Measurements from ENCODE around the gene GGA1.
"Not testable (repeated sequence)": the region's sequence is repeated elsewhere in the genome, so short reads cannot be mapped to it uniquely, and the experiment has no call there.

GGA1 gene

GRCh38 chr22:37609240-37610152, 862 bp downstream of the GGA1 start:
- DNase-seq (ENCODE audit: low spot score), result no peak

GRCh38 chr22:37610153-37610475, 1.5 kb downstream of the GGA1 start:
- DNase-seq (ENCODE audit: low spot score), result not testable (repeated sequence)

- no peak for DNase-seq (ENCODE audit: low spot score)
Measured at GRCh38 chr22:37610480-37611129, 2.0 kb downstream of the GGA1 start.

DNA sequence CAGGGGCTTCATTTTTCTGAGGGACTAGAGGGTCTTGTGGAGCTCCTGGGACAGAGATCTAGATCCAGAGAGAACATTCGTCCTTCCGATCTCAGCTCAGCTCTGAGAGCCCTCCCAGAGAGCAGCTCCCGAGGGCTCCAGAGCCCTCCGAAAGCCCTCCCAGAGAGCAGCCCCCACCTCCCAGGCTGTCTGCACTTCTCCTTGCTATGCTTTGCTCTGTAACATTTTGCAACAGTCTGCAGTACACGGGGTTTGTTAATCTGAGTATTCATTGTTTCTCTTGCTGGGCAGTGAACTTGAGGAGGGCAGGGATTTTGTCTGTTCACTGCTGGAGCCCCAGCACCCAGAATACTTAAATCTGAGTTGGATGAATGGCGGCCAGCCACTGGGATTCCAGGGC, 2.6 kb downstream of the GGA1 start:
- no peak for DNase-seq (ENCODE audit: low spot score)

- no peak for DNase-seq (ENCODE audit: low spot score)
Measured at GRCh38 chr22:37616201-37617083, 7.8 kb downstream of the GGA1 start.

- DNase-seq (ENCODE audit: low spot score), result no peak
Measured at GRCh38 chr22:37617431-37617830, 8.8 kb downstream of the GGA1 start.

- no peak for DNase-seq (ENCODE audit: low spot score)
Measured at GRCh38 chr22:37618072-37618656, 9.5 kb downstream of the GGA1 start.

DNA sequence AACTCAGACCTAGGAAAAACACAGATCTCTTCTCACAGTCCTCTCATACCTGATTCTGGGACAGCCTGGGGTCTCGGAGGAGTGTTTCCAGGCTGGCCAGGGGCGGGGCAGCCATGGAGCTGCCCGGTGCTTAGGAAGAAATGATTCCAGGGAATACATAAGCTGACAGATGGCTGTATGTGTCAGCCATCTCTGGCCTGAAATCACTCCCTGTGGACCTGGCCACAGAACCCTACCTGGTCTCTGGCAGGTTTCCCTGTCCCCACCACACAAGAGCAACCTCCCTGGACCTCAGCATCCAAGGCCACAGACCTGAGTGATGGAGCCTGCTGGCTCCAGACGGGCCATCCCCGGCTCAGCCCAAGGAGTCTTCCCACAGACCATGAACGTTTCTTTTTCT, 10.0 kb downstream of the GGA1 start:
- no peak for DNase-seq (ENCODE audit: low spot score)

GRCh38 chr22:37619991-37620390, 11.4 kb downstream of the GGA1 start:
- no peak for DNase-seq (ENCODE audit: low spot score)

DNA sequence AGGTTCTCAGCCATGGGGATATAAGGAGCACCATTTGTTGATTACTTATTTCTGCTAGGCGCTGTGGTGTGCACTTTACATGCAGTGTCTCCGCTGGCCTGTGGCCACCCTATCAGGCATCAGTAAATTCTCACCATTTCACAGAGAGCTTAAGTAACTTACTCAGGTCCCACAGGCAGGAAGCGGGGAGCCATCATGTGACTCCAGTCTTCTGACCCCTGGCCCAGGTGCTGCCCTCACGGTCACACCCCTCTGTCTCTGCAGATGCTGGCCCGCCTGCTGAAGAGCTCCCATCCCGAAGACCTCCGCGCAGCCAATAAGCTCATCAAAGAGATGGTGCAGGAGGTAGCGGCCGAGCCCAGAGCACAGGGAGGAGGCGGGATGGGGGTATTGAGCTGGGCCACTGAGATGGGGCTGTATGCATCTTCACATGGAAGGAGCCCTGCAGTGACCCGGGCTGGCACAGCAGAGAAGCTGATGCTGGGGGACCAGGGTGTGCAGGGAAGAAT, 12.8 kb downstream of the GGA1 start:
- no peak for DNase-seq (ENCODE audit: low spot score)

GRCh38 chr22:37623075-37624016, 14.7 kb downstream of the GGA1 start:
- DNase-seq (ENCODE audit: low spot score), result peak; percentile 82

GRCh38 chr22:37624017-37624365, 15.4 kb downstream of the GGA1 start:
- no peak for DNase-seq (ENCODE audit: low spot score)

DNA sequence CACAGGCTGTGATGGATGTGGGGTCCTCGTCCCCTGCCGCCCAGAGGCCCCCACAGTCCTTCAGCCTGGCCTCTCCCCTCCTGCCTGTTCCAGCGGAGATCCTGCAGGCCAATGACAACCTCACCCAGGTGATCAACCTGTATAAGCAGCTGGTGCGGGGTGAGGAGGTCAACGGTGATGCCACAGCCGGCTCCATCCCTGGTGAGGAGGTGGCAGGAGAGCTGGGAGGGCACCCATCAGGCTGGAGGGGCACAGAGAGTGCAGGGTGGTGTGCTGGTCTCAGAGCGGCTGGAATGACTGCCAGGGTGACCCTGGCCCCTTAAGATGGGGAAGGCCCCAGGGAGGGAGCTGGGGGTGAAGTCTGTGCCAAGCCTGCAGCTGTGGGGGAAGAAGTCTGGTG, 16.2 kb downstream of the GGA1 start:
- DNase-seq (ENCODE audit: low spot score), result no peak

- DNase-seq (ENCODE audit: low spot score), result no peak
Measured at GRCh38 chr22:37625737-37626136, 17.1 kb downstream of the GGA1 start.

- no peak for DNase-seq (ENCODE audit: low spot score)
Measured at GRCh38 chr22:37626144-37626543, 17.5 kb downstream of the GGA1 start.

- DNase-seq (ENCODE audit: low spot score), result no peak
Measured at GRCh38 chr22:37626556-37627075, 18.0 kb downstream of the GGA1 start.

GRCh38 chr22:37627121-37627520, 18.5 kb downstream of the GGA1 start:
- DNase-seq (ENCODE audit: low spot score), result no peak

GRCh38 chr22:37627545-37627944, 18.9 kb downstream of the GGA1 start:
- no peak for DNase-seq (ENCODE audit: low spot score)

DNA sequence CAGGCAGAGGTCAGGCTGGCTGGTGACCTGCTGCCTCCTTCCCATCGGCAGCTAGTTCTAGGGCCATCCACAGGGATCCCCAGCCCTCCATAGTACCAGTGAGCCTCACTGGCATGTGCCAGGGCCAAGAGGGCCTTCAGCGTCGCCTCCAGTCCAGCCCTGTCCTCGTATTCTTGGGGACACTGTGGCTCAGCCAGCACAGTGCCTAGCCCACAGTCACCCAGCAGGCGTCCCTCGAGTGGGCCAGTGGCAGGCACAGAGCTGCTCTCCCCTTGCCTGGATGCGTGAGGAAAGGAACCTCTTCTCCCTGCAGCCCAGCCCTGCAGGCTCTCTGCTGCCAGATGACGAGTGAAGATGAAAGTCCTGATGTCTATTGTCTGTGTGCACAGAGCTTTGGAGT, 20.2 kb downstream of the GGA1 start:
- DNase-seq (ENCODE audit: low spot score), result no peak

GRCh38 chr22:37629928-37630327, 21.3 kb downstream of the GGA1 start:
- no peak for DNase-seq (ENCODE audit: low spot score)

Data from left forelimb (tissue), 1 donor.